Adipocyte (in vitro differentiated cells): ENCODE data around the gene SDE2.

Source experiments
- DNase-seq: peaks from one replicate; pipeline ENCODE4 v3.0.0-alpha.2; 2015; ENCODE audit warnings: low read depth
- H3K27me3 ChIP-seq: replicated peaks from 2 replicates; pipeline ENCODE4 v1.7.0; 2013; ENCODE audit warnings: mild to moderate bottlenecking, low read length, moderate library complexity; ENCODE audit not compliant: control insufficient read depth, insufficient read depth
- H3K36me3 ChIP-seq: 2 replicates; pipeline ENCODE4 v1.7.0; 2013; ENCODE audit warnings: low read length, mild to moderate bottlenecking, moderate library complexity; ENCODE audit not compliant: control insufficient read depth, insufficient read depth, severe bottlenecking
- H3K4me1 ChIP-seq: 2 replicates; pipeline ENCODE4 v1.7.0; 2013; ENCODE audit warnings: mild to moderate bottlenecking, low read length, moderate library complexity; ENCODE audit not compliant: control insufficient read depth, insufficient read depth
- H3K4me3 ChIP-seq: 2 replicates; pipeline ENCODE4 v1.7.0; 2013; ENCODE audit warnings: mild to moderate bottlenecking, low read length, moderate library complexity
- H3K9ac ChIP-seq: 2 replicates; pipeline ENCODE4 v1.7.0; 2013; ENCODE audit warnings: mild to moderate bottlenecking, low read length, moderate library complexity
- H3K9me3 ChIP-seq: 2 replicates; pipeline ENCODE4 v1.7.0; 2013; ENCODE audit warnings: mild to moderate bottlenecking, low read length, moderate library complexity; ENCODE audit not compliant: control insufficient read depth

The SDE2 gene

DNA sequence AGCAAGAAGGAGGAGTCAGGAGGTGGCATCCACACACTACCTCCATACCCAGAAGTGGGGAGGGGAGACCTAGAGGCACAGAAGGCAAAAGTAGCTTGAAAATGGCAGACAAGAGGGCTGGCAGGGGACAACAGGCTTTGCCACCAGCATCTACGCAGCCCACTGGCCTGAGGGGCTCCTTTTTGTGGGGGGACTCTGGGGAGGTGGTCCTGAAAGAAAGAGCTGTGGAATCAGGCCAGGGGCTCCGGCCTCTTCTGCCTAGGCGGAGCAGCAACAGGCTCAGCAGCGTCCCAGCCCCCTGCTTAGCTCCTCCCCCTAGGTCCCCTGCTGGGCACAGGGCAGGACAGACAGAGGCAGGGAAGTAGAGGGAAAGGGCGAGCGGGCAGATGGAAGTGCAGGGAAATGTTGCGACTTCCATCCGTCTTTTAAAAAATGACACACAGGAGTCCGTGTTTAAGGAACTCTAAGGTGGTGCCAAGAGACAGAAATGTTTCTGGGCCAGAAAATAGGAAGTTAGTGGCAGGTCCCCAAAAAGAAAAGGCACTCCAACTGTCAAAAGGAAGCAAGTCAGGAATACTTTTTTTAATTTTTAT is 48.1 kb downstream of the SDE2 start:
- Histone ChIP-seq H3K9ac (no peak overlapping the region), H3K4me3 (no peak overlapping the region), H3K9me3 (no peaks in the 10 kb centered on the region), H3K4me1 (peaks cover under 1% of the 10 kb centered on the region), H3K27me3 (peaks cover 52% of the 10 kb centered on the region), H3K36me3 (no peaks in the 10 kb centered on the region)
- no peak for DNase-seq

DNA sequence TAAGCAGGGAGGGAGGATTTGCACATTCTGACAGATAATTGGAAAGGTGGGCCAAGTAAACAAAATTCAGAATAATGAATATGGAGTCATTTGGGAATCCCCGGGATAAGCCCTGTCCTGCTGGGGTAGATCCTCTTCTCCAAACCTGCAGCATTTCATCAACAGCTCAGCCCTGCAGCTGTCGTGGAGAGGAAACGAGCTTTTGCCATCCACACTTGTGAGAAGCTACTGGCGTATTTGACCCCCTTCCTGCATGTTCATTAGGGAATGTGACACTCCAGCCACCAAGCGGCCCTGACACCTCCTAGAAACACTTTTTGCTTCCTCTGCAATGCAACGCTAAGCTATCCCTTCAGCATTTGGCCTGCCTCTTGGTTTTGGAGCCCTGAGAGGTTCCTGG is 50.1 kb downstream of the SDE2 start:
- DNase-seq, result no peak
- Histone ChIP-seq H3K27me3 (peaks cover 45% of the 10 kb centered on the region), H3K4me3 (no peak overlapping the region)

DNA sequence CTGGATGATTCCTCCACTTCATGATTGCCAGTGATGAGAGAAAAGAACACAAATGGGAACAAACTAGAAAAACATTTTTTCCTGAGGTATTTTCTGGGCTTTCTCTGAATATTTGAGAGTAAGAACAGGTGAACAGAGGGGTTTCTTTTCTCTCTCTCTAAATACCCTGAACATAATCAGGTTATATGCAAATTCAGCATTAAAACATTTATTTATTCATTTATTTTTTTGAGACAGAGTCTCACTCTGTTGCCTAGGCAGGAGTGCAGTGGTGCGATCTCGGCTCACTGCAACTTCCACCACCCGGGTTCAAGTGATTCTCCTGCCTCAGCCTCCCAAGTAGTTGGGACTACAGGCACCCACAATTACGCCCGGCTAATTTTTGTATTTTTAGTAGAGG is 52.3 kb downstream of the SDE2 start:
- DNase-seq, result no peak
- peaks cover 9% of the 10 kb centered on the region for H3K4me1 ChIP-seq
- H3K9ac ChIP-seq, result no peak overlapping the region
- H3K36me3 ChIP-seq, result no peaks in the 10 kb centered on the region
- no peaks in the 10 kb centered on the region for H3K9me3 ChIP-seq
- H3K27me3 ChIP-seq, result peaks cover 41% of the 10 kb centered on the region
- no peak overlapping the region for H3K4me3 ChIP-seq

More for the DNA sequence above, 50.1 kb downstream of the SDE2 start:
- no peaks in the 10 kb centered on the region for H3K9me3 ChIP-seq
- H3K9ac ChIP-seq, result no peak overlapping the region
- no peaks in the 10 kb centered on the region for H3K36me3 ChIP-seq
- peaks cover 9% of the 10 kb centered on the region for H3K4me1 ChIP-seq

DNA sequence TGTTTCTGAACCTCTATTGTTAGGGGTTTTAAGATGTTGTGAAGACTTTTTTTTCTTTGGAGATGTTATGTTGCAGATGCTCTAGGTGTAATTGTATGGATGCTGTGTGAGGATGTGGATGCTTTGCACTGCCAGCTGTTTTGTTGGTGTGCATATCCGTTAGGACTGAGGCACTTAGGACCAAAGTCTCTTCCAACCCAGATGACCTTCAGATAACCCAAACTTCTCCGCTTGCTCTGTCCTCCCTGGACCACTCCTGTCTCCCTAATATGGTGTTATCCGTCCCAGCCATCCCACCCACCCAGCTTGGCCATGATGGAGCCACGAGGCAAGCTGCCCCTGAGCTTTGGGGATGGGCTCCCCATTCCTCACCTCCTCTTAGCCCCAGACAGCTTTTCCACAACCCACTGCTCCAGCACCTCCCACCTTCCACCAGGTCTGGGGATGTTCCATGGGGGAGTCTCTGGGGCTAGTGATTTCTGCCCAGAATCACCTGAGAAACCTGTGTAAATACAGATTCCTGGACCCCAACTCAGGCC is 53.0 kb downstream of the SDE2 start:
- no peak for DNase-seq
- Histone ChIP-seq H3K36me3 (no peaks in the 10 kb centered on the region), H3K4me1 (peaks cover 15% of the 10 kb centered on the region), H3K4me3 (no peak overlapping the region), H3K9me3 (no peaks in the 10 kb centered on the region), H3K9ac (no peak overlapping the region), H3K27me3 (peaks cover 36% of the 10 kb centered on the region)

DNA sequence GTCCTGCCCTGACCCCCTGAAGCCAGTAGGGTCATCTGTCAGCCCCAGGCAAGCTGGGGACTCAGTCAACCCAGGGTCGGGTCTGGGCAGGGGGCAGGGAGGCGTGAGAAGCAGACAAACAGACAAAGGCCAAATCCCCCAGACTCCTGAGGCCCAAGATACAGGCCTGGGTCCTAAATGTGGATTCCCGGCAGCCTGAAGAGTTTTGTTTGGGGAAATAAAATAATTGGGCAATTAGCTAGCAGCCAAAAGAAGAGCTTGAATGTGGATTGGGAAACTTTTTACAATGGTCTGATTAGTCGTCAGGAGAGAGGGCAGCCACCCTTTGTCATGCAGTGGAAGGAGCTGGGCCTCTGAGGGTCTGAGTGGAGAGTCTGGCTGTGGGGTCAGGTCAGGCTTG is 53.6 kb downstream of the SDE2 start:
- H3K4me1 ChIP-seq, result peaks cover 15% of the 10 kb centered on the region

DNA sequence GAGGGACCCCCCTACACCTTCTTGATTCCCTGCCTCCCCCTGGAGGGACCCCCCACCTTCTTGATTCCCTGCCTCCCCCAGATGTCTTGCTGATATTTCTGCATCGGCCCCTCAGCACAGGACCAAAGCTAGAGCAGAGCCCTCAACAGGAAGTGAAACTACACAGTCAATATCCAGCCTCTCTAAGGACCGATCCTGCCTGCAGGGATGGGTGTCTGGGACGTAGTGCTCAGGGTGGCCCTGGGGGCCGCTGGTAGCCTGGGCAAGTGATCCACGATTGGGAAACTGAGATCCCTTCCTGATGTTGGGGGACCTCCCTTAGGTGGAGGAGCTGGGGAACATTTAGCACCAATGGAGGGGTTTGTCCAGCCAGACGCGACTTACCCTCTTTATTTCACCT is 54.2 kb downstream of the SDE2 start:
- Histone ChIP-seq H3K9me3 (no peaks in the 10 kb centered on the region), H3K4me3 (no peak overlapping the region), H3K4me1 (peaks cover 15% of the 10 kb centered on the region), H3K27me3 (peaks cover 32% of the 10 kb centered on the region), H3K9ac (no peak overlapping the region), H3K36me3 (no peaks in the 10 kb centered on the region)
- no peak for DNase-seq

More for the DNA sequence above, 53.6 kb downstream of the SDE2 start:
- H3K9me3 ChIP-seq, result no peaks in the 10 kb centered on the region
- peaks cover 31% of the 10 kb centered on the region for H3K27me3 ChIP-seq
- DNase-seq, result no peak
- no peaks in the 10 kb centered on the region for H3K36me3 ChIP-seq
- no peak overlapping the region for H3K4me3 ChIP-seq
- no peak overlapping the region for H3K9ac ChIP-seq

DNA sequence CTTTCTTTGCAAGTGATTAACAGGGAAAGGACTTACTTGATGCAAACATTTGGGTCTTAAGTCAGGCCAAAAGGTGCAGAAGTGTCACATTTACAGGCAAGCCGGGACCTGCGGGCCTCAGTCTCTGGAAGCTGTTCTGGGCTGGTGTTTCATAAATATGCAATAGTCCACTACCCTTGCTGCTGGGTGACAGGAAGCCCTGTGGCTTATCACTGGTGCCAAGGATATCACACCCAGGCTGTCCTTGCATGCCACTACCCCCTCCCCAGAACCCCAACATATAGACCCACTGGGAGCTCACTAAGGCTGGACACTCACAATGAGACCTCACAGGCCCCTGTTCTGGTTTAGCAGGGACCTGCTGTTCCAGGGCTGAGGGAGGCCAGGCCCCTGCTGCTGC is 54.8 kb downstream of the SDE2 start:
- Histone ChIP-seq H3K9ac (no peak overlapping the region), H3K36me3 (no peaks in the 10 kb centered on the region), H3K27me3 (peaks cover 31% of the 10 kb centered on the region), H3K9me3 (no peaks in the 10 kb centered on the region), H3K4me3 (no peak overlapping the region), H3K4me1 (peaks cover 15% of the 10 kb centered on the region)
- no peak for DNase-seq

DNA sequence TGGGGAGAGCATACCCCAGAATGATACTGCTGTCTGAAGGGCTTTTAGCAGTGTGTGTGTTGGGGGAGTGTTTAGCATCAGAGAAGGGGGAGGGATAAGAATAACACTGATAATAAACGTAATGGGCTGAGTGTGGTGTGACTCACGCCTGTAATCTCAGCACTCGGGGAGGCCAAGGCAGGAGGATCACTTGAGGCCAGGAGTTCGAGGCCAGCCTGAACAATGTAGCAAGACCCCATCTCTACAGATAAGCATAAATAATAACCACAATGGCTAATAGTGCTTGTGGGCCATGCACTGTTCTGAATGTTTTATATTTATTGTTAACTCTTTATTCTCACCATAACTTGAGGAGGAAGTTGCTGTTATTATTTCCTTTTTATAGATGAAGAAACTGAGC is 55.6 kb downstream of the SDE2 start:
- no peaks in the 10 kb centered on the region for H3K36me3 ChIP-seq
- H3K27me3 ChIP-seq, result peaks cover 23% of the 10 kb centered on the region
- no peak overlapping the region for H3K4me3 ChIP-seq
- no peak overlapping the region for H3K9ac ChIP-seq
- H3K9me3 ChIP-seq, result no peaks in the 10 kb centered on the region
- peaks cover 15% of the 10 kb centered on the region for H3K4me1 ChIP-seq
- DNase-seq, result no peak

DNA sequence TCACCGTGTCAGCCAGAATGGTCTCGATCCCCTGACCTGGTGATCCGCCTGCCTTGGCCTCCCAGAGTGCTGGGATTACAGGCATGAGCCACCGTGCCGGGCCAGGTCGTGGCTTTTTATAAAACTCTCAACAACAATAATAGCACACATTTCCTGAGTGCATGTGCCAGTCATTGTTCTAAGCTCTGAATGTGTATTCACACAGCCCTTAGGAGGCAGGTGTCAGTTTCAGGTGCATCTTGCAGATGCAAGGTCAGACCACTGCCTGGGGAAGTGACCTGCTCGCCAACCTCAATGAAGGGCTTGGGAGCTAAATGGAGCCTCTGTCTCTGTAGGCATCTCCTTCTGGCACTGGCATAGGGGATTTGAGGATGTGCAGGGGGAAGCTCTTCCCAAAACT is 56.6 kb downstream of the SDE2 start:
- no peaks in the 10 kb centered on the region for H3K36me3 ChIP-seq
- no peak overlapping the region for H3K4me3 ChIP-seq
- peaks cover 13% of the 10 kb centered on the region for H3K27me3 ChIP-seq
- no peaks in the 10 kb centered on the region for H3K9me3 ChIP-seq
- peaks cover 15% of the 10 kb centered on the region for H3K4me1 ChIP-seq
- DNase-seq, result no peak
- no peak overlapping the region for H3K9ac ChIP-seq

DNA sequence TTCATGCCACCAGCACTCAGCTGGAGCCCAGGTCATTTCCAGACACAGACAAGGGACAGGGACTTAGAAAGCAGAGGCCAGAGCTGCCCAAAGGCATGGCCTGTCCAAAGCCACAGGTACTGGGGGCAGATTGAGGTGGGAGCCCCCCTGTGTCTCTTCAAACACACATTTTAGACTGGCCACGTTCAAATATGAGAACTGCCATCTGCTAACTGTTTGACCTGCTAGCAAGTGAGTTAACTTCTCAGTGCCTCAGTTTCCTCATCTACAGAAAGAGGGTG is 57.3 kb downstream of the SDE2 start:
- no peak for DNase-seq
- Histone ChIP-seq H3K36me3 (no peaks in the 10 kb centered on the region), H3K9ac (no peak overlapping the region), H3K4me3 (no peak overlapping the region), H3K4me1 (peaks cover 15% of the 10 kb centered on the region), H3K9me3 (no peaks in the 10 kb centered on the region), H3K27me3 (peaks cover 10% of the 10 kb centered on the region)

DNA sequence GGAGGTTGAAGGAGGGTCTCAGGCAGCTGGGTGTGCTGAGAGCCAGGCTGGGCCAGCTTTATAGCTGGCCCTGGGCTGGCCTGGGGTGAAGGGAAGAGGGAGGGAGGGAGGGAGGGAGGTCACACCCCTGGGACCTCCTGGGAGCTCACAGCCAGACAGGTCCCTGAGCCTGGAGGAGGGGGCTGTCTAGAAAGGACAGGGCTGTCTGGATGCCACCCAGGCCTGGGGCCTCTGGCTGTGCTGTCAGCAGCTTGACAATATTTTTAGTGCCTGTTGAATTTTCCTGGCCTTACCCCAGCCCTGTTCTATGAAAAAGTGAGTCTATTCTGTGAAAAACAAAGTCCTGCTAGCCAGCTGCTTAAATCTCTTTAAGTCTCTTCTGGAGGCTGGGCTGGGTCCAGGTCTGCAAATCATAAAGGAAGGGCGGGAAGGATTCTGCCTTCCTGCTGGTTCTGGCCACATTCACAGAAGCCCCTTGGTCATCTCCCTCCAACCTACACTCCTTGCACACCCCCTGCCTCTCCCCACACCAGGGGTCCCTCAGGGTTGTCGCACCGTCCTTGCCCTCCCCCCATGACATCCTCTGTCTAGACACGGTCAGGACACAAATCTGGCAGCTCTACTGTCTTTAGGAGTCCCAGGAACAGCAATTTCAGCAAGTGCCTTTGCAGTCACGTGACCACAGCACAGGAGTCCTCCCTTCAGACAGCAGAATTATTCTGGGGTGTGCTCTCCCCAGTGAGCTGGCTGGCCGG is 57.8 kb downstream of the SDE2 start, which contains the start of gene LEFTY2:
TSS of gene LEFTY2 (minus strand) at position 34 of the 755 bp plus-strand sequence. CDS start 80 bp downstream, outside the sequence.
- no peak within 1 kb of the TSS for H3K4me3 ChIP-seq

More for the DNA sequence above, 57.8 kb downstream of the SDE2 start, which contains the start of gene LEFTY2:
- Histone ChIP-seq H3K27me3 (peaks cover 10% of the 10 kb centered on the region), H3K9me3 (no peaks in the 10 kb centered on the region), H3K36me3 (no peaks in the 10 kb centered on the region), H3K4me1 (peaks cover 15% of the 10 kb centered on the region), H3K9ac (no peak within 1 kb of the TSS)
- DNase-seq, result no peak
